GM12878 (cell line): ENCODE data around the gene SUSD2. TPM values are rescaled to one million over a fixed set of nuclear protein-coding genes. Genes with fewer than 3 reads are reported as not detected.
A peak's percentile ranks its signal among the peaks of the same experiment; 100 is the strongest.

Source experiments
- BCL3 ChIP-seq: IDR thresholded peaks from 2 replicates; pipeline ENCODE4 v1.6.1; 2011; ENCODE audit warnings: borderline replicate concordance, low read depth, mild to moderate bottlenecking, moderate library complexity, low read length; ENCODE audit not compliant: insufficient read depth, poor library complexity, severe bottlenecking
- CHD1 ChIP-seq: IDR thresholded peaks from 2 replicates; pipeline ENCODE4 v1.6.1; 2012; ENCODE audit warnings: low read depth, low read length, improper control_type of control experiment
- CHD4 ChIP-seq: fragments of 200-600 bp; sonication (generic); IDR thresholded peaks from 2 replicates; pipeline ENCODE4 v1.6.1; 2016; ENCODE audit warnings: mild to moderate bottlenecking
- DPF2 ChIP-seq: fragments of 450-650 bp; IDR thresholded peaks from 2 replicates; pipeline ENCODE4 v1.6.1; 2017; ENCODE audit warnings: mild to moderate bottlenecking
- E2F4 ChIP-seq: IDR thresholded peaks from 2 replicates; pipeline ENCODE4 v1.6.1; 2012; ENCODE audit warnings: low read depth, low read length, improper control_type of control experiment
- FOXK2 ChIP-seq: fragments of 450-650 bp; IDR thresholded peaks from 2 replicates; pipeline ENCODE4 v1.6.1; 2017; ENCODE audit warnings: mild to moderate bottlenecking, moderate library complexity
- HDAC6 ChIP-seq: fragments of 200-600 bp; sonication (generic); IDR thresholded peaks from one replicate; pipeline ENCODE4 v1.8.0; 2017; ENCODE audit warnings: antibody characterized with exemption; ENCODE audit not compliant: unreplicated experiment
- IKZF2 ChIP-seq, 2 experiments: fragments of 450-650 bp; IDR thresholded peaks; 2 replicates each; pipeline ENCODE4 v1.6.1; 2017; ENCODE audit warnings: mild to moderate bottlenecking in 2 of 2, moderate library complexity in 2 of 2
- IRF3 ChIP-seq: fragments of 450-650 bp; IDR thresholded peaks from 2 replicates; pipeline ENCODE4 v1.6.1; 2014; ENCODE audit warnings: mild to moderate bottlenecking
- JUND ChIP-seq: IDR thresholded peaks from 2 replicates; pipeline ENCODE4 v1.6.1; 2012; ENCODE audit warnings: low read depth, mild to moderate bottlenecking, low read length, improper control_type of control experiment, moderate library complexity
- MAX ChIP-seq: IDR thresholded peaks from 2 replicates; pipeline ENCODE4 v1.6.1; 2012; ENCODE audit warnings: low read depth, low read length, improper control_type of control experiment
- NR2C1 ChIP-seq: fragments of 450-650 bp; IDR thresholded peaks from 2 replicates; pipeline ENCODE4 v1.6.1; 2017; ENCODE audit warnings: antibody characterized with exemption, mild to moderate bottlenecking, moderate library complexity
- NRF1 ChIP-seq: conservative IDR thresholded peaks from 2 replicates; pipeline ENCODE4 v1.6.1; 2011; ENCODE audit warnings: mild to moderate bottlenecking, low read depth, low read length, improper control_type of control experiment
- PAX8 ChIP-seq: fragments of 450-650 bp; IDR thresholded peaks from 2 replicates; pipeline ENCODE4 v1.6.1; 2017; ENCODE audit warnings: mild to moderate bottlenecking, moderate library complexity
- POLR2A ChIP-seq: IDR thresholded peaks from 2 replicates; pipeline ENCODE4 v1.6.1; 2011; ENCODE audit warnings: low read depth, mild to moderate bottlenecking, low read length
- RBBP5 ChIP-seq: fragments of 200-600 bp; sonication (generic); conservative IDR thresholded peaks from 2 replicates; pipeline ENCODE4 v1.6.1; 2016
- RCOR1 ChIP-seq: conservative IDR thresholded peaks from 2 replicates; pipeline ENCODE4 v1.6.1; 2012; ENCODE audit warnings: low read depth, low read length, improper control_type of control experiment
- RELA ChIP-seq: fragments of 450-650 bp; IDR thresholded peaks from 2 replicates; pipeline ENCODE4 v1.8.0; 2014; ENCODE audit warnings: borderline replicate concordance; ENCODE audit not compliant: partially characterized antibody
- RELB ChIP-seq: fragments of 450-650 bp; IDR thresholded peaks from 2 replicates; pipeline ENCODE4 v1.6.1; 2017; ENCODE audit warnings: low read depth, mild to moderate bottlenecking, moderate library complexity
- SIN3A ChIP-seq: IDR thresholded peaks from 2 replicates; pipeline ENCODE4 v1.6.1; 2012; ENCODE audit warnings: low read depth, low read length, improper control_type of control experiment
- STAT3 ChIP-seq: IDR thresholded peaks from 2 replicates; pipeline ENCODE4 v1.6.1; 2011; ENCODE audit warnings: low read depth, low read length, improper control_type of control experiment
- SUZ12 ChIP-seq: fragments of 200-600 bp; sonication (generic); IDR thresholded peaks from one replicate; pipeline ENCODE4 v1.6.1; 2018; ENCODE audit warnings: antibody characterized with exemption, mild to moderate bottlenecking; ENCODE audit not compliant: unreplicated experiment
- TCF12 ChIP-seq: IDR thresholded peaks from 2 replicates; pipeline ENCODE4 v1.6.1; 2011; ENCODE audit warnings: low read depth, mild to moderate bottlenecking, low read length
- TCF3 ChIP-seq: IDR thresholded peaks from 2 replicates; pipeline ENCODE4 v1.6.1; 2012; ENCODE audit warnings: low read depth, mild to moderate bottlenecking, low read length, borderline replicate concordance; ENCODE audit not compliant: insufficient read depth
- USF2 ChIP-seq: IDR thresholded peaks from 2 replicates; pipeline ENCODE4 v1.6.1; 2011; ENCODE audit warnings: low read depth, low read length, improper control_type of control experiment, borderline replicate concordance
- ZNF207 ChIP-seq: fragments of 450-650 bp; IDR thresholded peaks from 2 replicates; pipeline ENCODE4 v1.6.1; 2014; ENCODE audit warnings: antibody characterized with exemption, mild to moderate bottlenecking, borderline replicate concordance
- polyA plus RNA-seq, 11 experiments: library from polyadenylated mRNA; depleted of rRNA in 4 of 11; unstranded in 6 of 11; stranded (reverse) in 5 of 11; fragments of >200 nt; fragmentation: Nextera tagmentation in 4 of 11; fragmentation: Illumina TruSeq in 1 of 11; extraction: Ambion mirVana in 4 of 11; extraction: Trizol in 1 of 11; gene quantifications; 1 replicate in 1 of 11; 2 replicates in 10 of 11; pipeline versions ENCODE4 v1.2.1 to v1.2.3, GENCODE V29; 2011 to 2016; ENCODE audit warnings: inconsistent platforms in 2 of 11, missing spikeins in 2 of 11, low read depth in 1 of 11
- total RNA-seq, 4 experiments: library from RNA; depleted of rRNA in 3 of 4; stranded (reverse); fragments of >200 nt in 3 of 4; fragmentation: Illumina TruSeq in 1 of 4; extraction: Trizol in 1 of 4; gene quantifications; 2 replicates each; pipeline versions ENCODE4 v1.2.1 to v1.2.3, GENCODE V29; 2013 to 2021

The SUSD2 gene
- total and polyA plus RNA-seq, 10 of the 15 experiments (the other 5 are each of a cell fraction or from before 2014, with no cell fraction given) = 0.04 to 0.31 (median 0.11) TPM; not detected in 5

- TF ChIP-seq E2F4 = no peak
- no peak for TF ChIP-seq USF2
- no peak for TF ChIP-seq IKZF2 (IDR thresholded peaks at IDR 0.05)
- TF ChIP-seq BCL3 = no peak
- TF ChIP-seq NR2C1 = no peak
- peak; percentile 86 for TF ChIP-seq DPF2
- TF ChIP-seq CHD1 = no peak
- TF ChIP-seq RCOR1 = 0 out of 2 replicates have a peak, but pooled peaks have one; percentile 25
- TF ChIP-seq STAT3 = no peak
- TF ChIP-seq TCF12 = no peak
- TF ChIP-seq CHD4 = no peak
- no peak for TF ChIP-seq NRF1
- TF ChIP-seq PAX8 = no peak
- TF ChIP-seq SIN3A = peak; percentile 74; the same call in 1 of the 2 replicates
- no peak for TF ChIP-seq HDAC6
- TF ChIP-seq TCF3 = no peak
- TF ChIP-seq ZNF207 = no peak
- peak; percentile 53; the same call in 1 of the 2 replicates for TF ChIP-seq POLR2A
- no peak for TF ChIP-seq RELB
- TF ChIP-seq FOXK2 = no peak
- TF ChIP-seq MAX = peak; percentile 11
- no peak for TF ChIP-seq RELA
- TF ChIP-seq SUZ12 = no peak
- no peak for TF ChIP-seq JUND
- no peak for TF ChIP-seq IRF3
- TF ChIP-seq RBBP5 = no peak
Measured at GRCh38 chr22:24156141-24156912, 25.0 kb upstream of the SUSD2 start (continued).
